Natural killer cell (primary cell): ENCODE measurements around the gene CLASP1. TPM values are rescaled to one million over a fixed set of nuclear protein-coding genes. Genes with fewer than 3 reads are reported as not detected.

ENCODE experiments used
- ATAC-seq, 3 donors: fragments of 150-1000 bp in 2 of 3; fragments of 200-7000 bp in 1 of 3; cut with Tn5 transposase; 1 replicate in 1 of 3; 2 replicates in 2 of 3; pipeline ENCODE4 v1.10.0; 2021; ENCODE audit warnings: mild to moderate bottlenecking in 2 of 3, moderate library complexity in 2 of 3
- DNase-seq, 2 donors: peaks; one replicate each; pipeline versions ENCODE4 v3.0.0 to v3.0.0-alpha.2; 2013 to 2021; ENCODE audit warnings: mixed read lengths in 1 of 2
- H3K27ac ChIP-seq: one replicate; pipeline ENCODE4 v1.5.1; 2013; ENCODE audit warnings: mild to moderate bottlenecking, low read length
- H3K27me3 ChIP-seq: one replicate; pipeline ENCODE4 v1.6.1; 2013; ENCODE audit warnings: low read length; ENCODE audit not compliant: control insufficient read depth, insufficient read depth
- H3K36me3 ChIP-seq: one replicate; pipeline ENCODE4 v1.6.1; 2013; ENCODE audit warnings: low read length; ENCODE audit not compliant: control insufficient read depth, insufficient read depth
- H3K4me1 ChIP-seq: one replicate; pipeline ENCODE4 v1.6.1; 2013; ENCODE audit warnings: low read length; ENCODE audit not compliant: control insufficient read depth, insufficient read depth
- H3K4me3 ChIP-seq: one replicate; pipeline ENCODE4 v1.5.1; 2013; ENCODE audit warnings: low read length
- H3K9me3 ChIP-seq: one replicate; pipeline ENCODE4 v1.6.1; 2013; ENCODE audit warnings: low read length; ENCODE audit not compliant: control insufficient read depth, insufficient read depth
- H3K27ac Mint-ChIP-seq, 2 donors: one replicate each; pipeline ENCODE4 v1.8.0; 2022; ENCODE audit warnings: mild to moderate bottlenecking in 2 of 2, mixed read lengths in 2 of 2, moderate library complexity in 1 of 2
- H3K27me3 Mint-ChIP-seq, 2 donors: one replicate each; pipeline ENCODE4 v1.8.0; 2022; ENCODE audit warnings: low read depth in 2 of 2, mixed read lengths in 2 of 2
- H3K36me3 Mint-ChIP-seq: one replicate; pipeline ENCODE4 v1.8.0; 2022; ENCODE audit warnings: mixed read lengths
- H3K4me1 Mint-ChIP-seq, 2 donors: one replicate each; pipeline ENCODE4 v1.8.0; 2022; ENCODE audit warnings: mixed read lengths in 2 of 2
- H3K4me3 Mint-ChIP-seq: one replicate; pipeline ENCODE4 v1.8.0; 2022; ENCODE audit warnings: mild to moderate bottlenecking, moderate library complexity, mixed read lengths
- H3K9me3 Mint-ChIP-seq, 2 donors: one replicate each; pipeline ENCODE4 v1.8.0; 2022; ENCODE audit warnings: mixed read lengths in 2 of 2
- WGBS: methylation state at CpG from one replicate; pipeline ENCODE4 v1.1.7; 2013; ENCODE audit warnings: missing lambda C conversion rate; ENCODE audit not compliant: insufficient coverage; 5-methylcytosine and 5-hydroxymethylcytosine counted together
- intact Hi-C: fragments of 100-400 bp; cut with micrococcal nuclease; formaldehyde crosslinking; loops from one replicate; pipeline ENCODE4 v1.14.2; 2022
- total RNA-seq, 4 donors: library from RNA; stranded (reverse); fragments of 120-200 nt in 1 of 4; gene quantifications; one replicate each; pipeline versions ENCODE4 v1.2.3 to v1.2.4, GENCODE V29; 2013 to 2022
- TF ChIP-seq, protein P1 (sequence below): fragments of 200-600 bp; IDR thresholded peaks from one replicate; pipeline ENCODE4 v1.8.0; 2022; ENCODE audit warnings: antibody characterized with exemption

Gene CLASP1
- total RNA-seq, 3 donors from 2014 or later (not counting 1 experiment from before 2014, with no cell fraction given), result 125 to 142 (median 127) TPM

GRCh38 chr2:121342751-121343150 is 306.5 kb downstream of the CLASP1 start:
- TF ChIP-seq, protein P1, sequence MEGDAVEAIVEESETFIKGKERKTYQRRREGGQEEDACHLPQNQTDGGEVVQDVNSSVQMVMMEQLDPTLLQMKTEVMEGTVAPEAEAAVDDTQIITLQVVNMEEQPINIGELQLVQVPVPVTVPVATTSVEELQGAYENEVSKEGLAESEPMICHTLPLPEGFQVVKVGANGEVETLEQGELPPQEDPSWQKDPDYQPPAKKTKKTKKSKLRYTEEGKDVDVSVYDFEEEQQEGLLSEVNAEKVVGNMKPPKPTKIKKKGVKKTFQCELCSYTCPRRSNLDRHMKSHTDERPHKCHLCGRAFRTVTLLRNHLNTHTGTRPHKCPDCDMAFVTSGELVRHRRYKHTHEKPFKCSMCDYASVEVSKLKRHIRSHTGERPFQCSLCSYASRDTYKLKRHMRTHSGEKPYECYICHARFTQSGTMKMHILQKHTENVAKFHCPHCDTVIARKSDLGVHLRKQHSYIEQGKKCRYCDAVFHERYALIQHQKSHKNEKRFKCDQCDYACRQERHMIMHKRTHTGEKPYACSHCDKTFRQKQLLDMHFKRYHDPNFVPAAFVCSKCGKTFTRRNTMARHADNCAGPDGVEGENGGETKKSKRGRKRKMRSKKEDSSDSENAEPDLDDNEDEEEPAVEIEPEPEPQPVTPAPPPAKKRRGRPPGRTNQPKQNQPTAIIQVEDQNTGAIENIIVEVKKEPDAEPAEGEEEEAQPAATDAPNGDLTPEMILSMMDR, result no peak
- Mint-ChIP-seq H3K27me3 (no peaks in the 10 kb centered on the region), H3K4me3 (no peak overlapping the region), H3K9me3 (no peaks in the 10 kb centered on the region), H3K36me3 (peaks cover 24% of the 10 kb centered on the region), H3K27ac (peak overlapping the region in 1 of 2 donors; percentile 27), H3K4me1 (peaks cover 7 to 9% of the 10 kb centered on the region in 2 donors)
- H3K4me3 ChIP-seq, result no peak overlapping the region
- peaks cover 71% of the 10 kb centered on the region for H3K36me3 ChIP-seq
- H3K4me1 ChIP-seq, result no peaks in the 10 kb centered on the region
- WGBS, result 96% methylated on average over 4 of the region's 5 CpGs
- H3K27me3 ChIP-seq, result no peaks in the 10 kb centered on the region
- ATAC-seq (no peak), DNase-seq (no peak)
- no peak overlapping the region for H3K27ac ChIP-seq
- no peaks in the 10 kb centered on the region for H3K9me3 ChIP-seq
- intact Hi-C loops, result no loop called here

- WGBS, result 99% methylated on average over 4 of the region's 4 CpGs
- Histone ChIP-seq H3K27ac (no peak overlapping the region), H3K27me3 (no peaks in the 10 kb centered on the region), H3K9me3 (no peaks in the 10 kb centered on the region), H3K4me3 (no peak overlapping the region), H3K4me1 (no peaks in the 10 kb centered on the region), H3K36me3 (peaks cover 53% of the 10 kb centered on the region)
- Mint-ChIP-seq H3K36me3 (peaks cover 18% of the 10 kb centered on the region), H3K27ac (peak overlapping the region; percentile 58 to 83), H3K9me3 (no peaks in the 10 kb centered on the region), H3K4me1 (peaks cover 7 to 9% of the 10 kb centered on the region in 2 donors), H3K4me3 (no peak overlapping the region), H3K27me3 (no peaks in the 10 kb centered on the region)
- DNase-seq (no peak), ATAC-seq (no peak)
- TF ChIP-seq, protein P1, result no peak
- intact Hi-C loops, result no loop called here
Measured at GRCh38 chr2:121340926-121341325, 308.3 kb downstream of the CLASP1 start.

DNA sequence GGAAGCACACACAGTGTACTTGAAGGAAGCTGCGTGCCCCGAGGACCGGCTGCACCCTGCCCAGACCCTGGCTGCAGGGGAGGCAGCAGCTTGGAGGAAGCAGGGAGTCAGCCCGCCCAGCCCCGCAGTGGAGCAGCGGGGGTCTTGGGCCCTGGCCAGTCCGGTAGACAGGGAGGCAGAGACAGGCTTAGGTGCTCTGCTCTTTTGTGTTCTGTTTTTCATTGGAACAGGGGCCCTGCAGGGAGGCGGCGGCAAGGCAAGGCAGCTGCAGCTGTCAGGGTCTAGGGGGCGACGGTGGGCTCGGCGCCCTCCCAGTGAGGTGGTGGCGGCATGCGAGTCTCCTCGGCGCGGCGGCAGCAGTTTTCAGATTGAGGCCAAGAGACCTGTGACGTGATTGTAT is 311.0 kb downstream of the CLASP1 start:
- no peak for DNase-seq
- Mint-ChIP-seq H3K27ac (peak overlapping the region; percentile 23 to 53), H3K4me3 (no peak overlapping the region), H3K4me1 (peaks cover 7 to 9% of the 10 kb centered on the region in 2 donors), H3K36me3 (peaks cover 14% of the 10 kb centered on the region), H3K27me3 (no peaks in the 10 kb centered on the region), H3K9me3 (no peaks in the 10 kb centered on the region)
- Histone ChIP-seq H3K9me3 (no peaks in the 10 kb centered on the region), H3K4me3 (no peak overlapping the region), H3K27me3 (no peaks in the 10 kb centered on the region), H3K27ac (no peak overlapping the region), H3K36me3 (peaks cover 37% of the 10 kb centered on the region), H3K4me1 (peaks cover 3% of the 10 kb centered on the region)
- intact Hi-C loops, result no loop called here
- TF ChIP-seq, protein P1, result no peak
- no peak for ATAC-seq
- 92% methylated on average over 20 of the region's 20 CpGs for WGBS

DNA sequence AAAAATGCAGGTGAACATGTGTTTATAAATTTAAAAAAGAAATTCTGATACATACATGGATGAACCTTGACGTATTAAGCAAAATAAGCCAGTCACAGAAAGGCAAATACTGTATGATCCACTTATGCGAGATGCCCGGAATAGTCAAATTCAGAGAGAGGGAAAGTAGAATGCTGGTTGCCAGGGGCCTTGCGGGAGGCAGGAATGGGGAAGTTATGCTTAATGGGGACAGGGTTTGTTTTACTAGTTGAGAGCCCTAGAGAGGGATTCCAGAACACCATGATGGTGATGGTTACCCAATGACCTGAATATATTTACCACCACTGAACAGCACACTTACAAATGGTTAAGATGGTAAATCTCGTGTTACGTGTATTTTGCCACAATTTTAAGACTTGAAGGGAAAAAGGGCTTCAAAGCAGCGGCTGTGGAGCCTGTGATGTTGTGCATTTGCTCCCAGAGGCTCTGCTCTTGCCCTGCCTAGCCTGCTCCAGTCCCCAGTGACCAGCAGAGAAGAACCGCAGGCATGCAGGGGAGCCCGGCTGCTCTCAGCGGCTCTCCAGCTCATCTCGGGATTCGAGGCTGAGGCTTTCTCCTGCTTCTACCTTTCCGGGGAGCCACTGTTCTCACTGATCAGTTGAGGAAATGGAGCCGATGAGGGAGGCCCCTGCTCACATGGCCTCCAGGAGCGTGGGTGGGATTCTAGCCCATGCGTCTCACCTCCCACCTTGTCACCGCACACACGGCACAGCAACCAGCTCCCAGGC is 312.6 kb downstream of the CLASP1 start:
- H3K27ac ChIP-seq, result no peak overlapping the region
- Mint-ChIP-seq H3K9me3 (no peaks in the 10 kb centered on the region), H3K27ac (peak overlapping the region; percentile 69 to 77), H3K4me3 (no peak overlapping the region), H3K36me3 (peaks cover 11% of the 10 kb centered on the region), H3K4me1 (peaks cover 7 to 9% of the 10 kb centered on the region in 2 donors), H3K27me3 (no peaks in the 10 kb centered on the region)
- intact Hi-C loops, result no loop called here
- no peaks in the 10 kb centered on the region for H3K9me3 ChIP-seq
- TF ChIP-seq, protein P1, result no peak
- WGBS, result 97% methylated on average over 16 of the region's 18 CpGs
- DNase-seq (no peak), ATAC-seq (no peak)
- no peak overlapping the region for H3K4me3 ChIP-seq
- peaks cover 35% of the 10 kb centered on the region for H3K36me3 ChIP-seq
- H3K27me3 ChIP-seq, result no peaks in the 10 kb centered on the region
- H3K4me1 ChIP-seq, result peaks cover 3% of the 10 kb centered on the region
